ENCODE results near the gene GTF2E1.

GTF2E1 gene

DNA sequence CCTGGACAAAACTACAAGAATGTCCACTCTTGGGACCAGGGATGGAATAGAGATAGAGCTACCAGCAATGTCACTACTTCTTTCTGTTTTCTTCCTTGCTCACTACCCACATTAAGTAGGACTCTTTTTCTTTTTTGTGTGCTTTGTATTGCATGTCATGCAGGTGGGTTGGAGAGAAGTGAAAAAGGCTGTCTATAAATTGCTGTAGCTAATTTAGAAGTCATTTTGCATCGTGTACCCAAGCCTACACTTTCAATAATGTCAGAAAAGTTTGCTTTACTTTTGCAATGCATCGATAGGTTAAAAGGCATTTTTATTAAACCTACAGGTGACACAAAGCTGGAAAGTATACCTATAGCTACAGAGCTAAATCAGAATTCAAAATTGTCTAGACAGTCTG lies 58.9 kb downstream of the GTF2E1 start:
- DNase-seq: no peak

- DNase-seq: no peak
Measured at GRCh38 chr3:120802916-120803315, 60.4 kb downstream of the GTF2E1 start.

GRCh38 chr3:120816728-120817127 lies 74.2 kb downstream of the GTF2E1 start:
- DNase-seq: no peak

GRCh38 chr3:120820748-120821147 lies 78.2 kb downstream of the GTF2E1 start:
- DNase-seq: no peak

DNA sequence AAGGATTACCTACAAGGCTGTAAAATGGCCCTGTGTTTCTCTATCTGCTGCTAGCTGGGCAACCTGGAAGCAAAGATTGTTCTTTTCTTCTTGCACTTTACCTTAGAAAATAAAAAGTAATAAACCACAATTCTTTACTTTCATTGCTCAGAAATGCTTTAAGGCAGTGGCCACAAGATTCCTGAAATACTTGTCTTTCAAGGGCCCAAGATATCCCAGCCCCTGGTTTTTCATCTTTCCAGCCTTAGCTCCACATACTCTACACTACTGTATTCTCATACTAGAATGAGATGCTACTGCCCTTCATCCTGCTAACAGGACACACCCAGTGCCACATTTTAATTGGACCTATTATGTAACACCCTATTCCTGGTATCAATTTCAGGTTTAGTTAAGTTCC lies 78.9 kb downstream of the GTF2E1 start:
- no peak for DNase-seq

DNA sequence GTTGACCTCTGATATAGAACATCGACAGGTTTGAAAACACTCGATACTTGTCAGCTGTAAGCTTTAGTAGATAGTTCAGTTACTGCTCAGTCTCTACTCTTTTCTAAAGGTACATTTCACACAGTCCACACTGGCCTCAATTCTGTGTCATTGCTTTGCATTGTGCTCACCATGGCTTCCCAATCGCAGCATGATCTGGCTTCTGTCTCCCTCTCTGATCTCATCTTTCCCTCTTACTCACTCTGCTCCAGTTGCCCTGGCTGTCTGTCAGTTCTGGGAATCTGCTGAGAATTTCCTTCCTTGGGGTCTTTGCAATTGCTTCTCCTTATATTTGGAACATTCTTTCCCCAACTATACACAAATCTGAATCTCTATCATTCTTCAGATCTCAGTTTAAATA lies 80.6 kb downstream of the GTF2E1 start:
- DNase-seq: no peak

- no peak for DNase-seq
Measured at GRCh38 chr3:120824613-120825012, 82.1 kb downstream of the GTF2E1 start.

GRCh38 chr3:120828796-120829195 lies 86.3 kb downstream of the GTF2E1 start:
- no peak for DNase-seq

GRCh38 chr3:120831066-120831465 lies 88.5 kb downstream of the GTF2E1 start:
- DNase-seq: no peak
